Natural killer cell (primary cell): ENCODE results near the gene STARD9. TPM values are rescaled to one million over a fixed set of nuclear protein-coding genes. Genes with fewer than 3 reads are reported as not detected.

Source experiments
- ATAC-seq, 3 donors: fragments of 150-1000 bp in 2 of 3; fragments of 200-7000 bp in 1 of 3; cut with Tn5 transposase; 1 replicate in 1 of 3; 2 replicates in 2 of 3; pipeline ENCODE4 v1.10.0; 2021; ENCODE audit warnings: mild to moderate bottlenecking in 2 of 3, moderate library complexity in 2 of 3
- DNase-seq, 2 donors: peaks; one replicate each; pipeline versions ENCODE4 v3.0.0 to v3.0.0-alpha.2; 2013 to 2021; ENCODE audit warnings: mixed read lengths in 1 of 2
- H3K27ac ChIP-seq: one replicate; pipeline ENCODE4 v1.5.1; 2013; ENCODE audit warnings: mild to moderate bottlenecking, low read length
- H3K27me3 ChIP-seq: one replicate; pipeline ENCODE4 v1.6.1; 2013; ENCODE audit warnings: low read length; ENCODE audit not compliant: control insufficient read depth, insufficient read depth
- H3K36me3 ChIP-seq: one replicate; pipeline ENCODE4 v1.6.1; 2013; ENCODE audit warnings: low read length; ENCODE audit not compliant: control insufficient read depth, insufficient read depth
- H3K4me1 ChIP-seq: one replicate; pipeline ENCODE4 v1.6.1; 2013; ENCODE audit warnings: low read length; ENCODE audit not compliant: control insufficient read depth, insufficient read depth
- H3K4me3 ChIP-seq: one replicate; pipeline ENCODE4 v1.5.1; 2013; ENCODE audit warnings: low read length
- H3K9me3 ChIP-seq: one replicate; pipeline ENCODE4 v1.6.1; 2013; ENCODE audit warnings: low read length; ENCODE audit not compliant: control insufficient read depth, insufficient read depth
- H3K27ac Mint-ChIP-seq, 2 donors: one replicate each; pipeline ENCODE4 v1.8.0; 2022; ENCODE audit warnings: mild to moderate bottlenecking in 2 of 2, mixed read lengths in 2 of 2, moderate library complexity in 1 of 2
- H3K27me3 Mint-ChIP-seq, 2 donors: one replicate each; pipeline ENCODE4 v1.8.0; 2022; ENCODE audit warnings: low read depth in 2 of 2, mixed read lengths in 2 of 2
- H3K36me3 Mint-ChIP-seq: one replicate; pipeline ENCODE4 v1.8.0; 2022; ENCODE audit warnings: mixed read lengths
- H3K4me1 Mint-ChIP-seq, 2 donors: one replicate each; pipeline ENCODE4 v1.8.0; 2022; ENCODE audit warnings: mixed read lengths in 2 of 2
- H3K4me3 Mint-ChIP-seq: one replicate; pipeline ENCODE4 v1.8.0; 2022; ENCODE audit warnings: mild to moderate bottlenecking, moderate library complexity, mixed read lengths
- H3K9me3 Mint-ChIP-seq, 2 donors: one replicate each; pipeline ENCODE4 v1.8.0; 2022; ENCODE audit warnings: mixed read lengths in 2 of 2
- WGBS: methylation state at CpG from one replicate; pipeline ENCODE4 v1.1.7; 2013; ENCODE audit warnings: missing lambda C conversion rate; ENCODE audit not compliant: insufficient coverage; 5-methylcytosine and 5-hydroxymethylcytosine counted together
- intact Hi-C: fragments of 100-400 bp; cut with micrococcal nuclease; formaldehyde crosslinking; loops from one replicate; pipeline ENCODE4 v1.14.2; 2022
- total RNA-seq, 4 donors: library from RNA; stranded (reverse); fragments of 120-200 nt in 1 of 4; gene quantifications; one replicate each; pipeline versions ENCODE4 v1.2.3 to v1.2.4, GENCODE V29; 2013 to 2022
- TF ChIP-seq, protein P1 (sequence below): fragments of 200-600 bp; IDR thresholded peaks from one replicate; pipeline ENCODE4 v1.8.0; 2022; ENCODE audit warnings: antibody characterized with exemption

STARD9 gene
- total RNA-seq, 3 donors from 2014 or later (not counting 1 experiment from before 2014, with no cell fraction given) = 20.0 to 22.5 (median 20.1) TPM

DNA sequence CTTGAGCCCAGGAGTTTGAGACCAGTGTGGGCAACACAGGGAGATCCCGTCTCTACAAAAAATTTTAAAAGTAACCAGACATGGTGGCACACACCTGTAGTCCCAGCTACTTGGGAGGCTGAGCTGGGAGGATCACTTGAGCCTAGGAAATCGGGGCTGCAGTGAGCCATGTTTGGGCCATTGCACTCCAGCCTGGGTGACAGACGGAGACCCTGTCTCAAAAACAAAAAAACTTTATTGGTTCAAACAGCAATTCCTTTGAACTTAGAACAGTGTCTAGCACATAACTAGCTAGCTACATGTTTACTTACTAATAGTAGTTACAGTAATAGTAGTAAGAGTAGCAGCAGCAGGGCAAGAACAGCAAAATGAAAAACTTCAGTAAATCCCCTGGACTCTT is 16.7 kb upstream of the STARD9 start:
- H3K27ac ChIP-seq = no peak overlapping the region
- H3K4me1 Mint-ChIP-seq = no peaks in the 10 kb centered on the region
- H3K4me3 Mint-ChIP-seq = no peak overlapping the region
- TF ChIP-seq, protein P1, sequence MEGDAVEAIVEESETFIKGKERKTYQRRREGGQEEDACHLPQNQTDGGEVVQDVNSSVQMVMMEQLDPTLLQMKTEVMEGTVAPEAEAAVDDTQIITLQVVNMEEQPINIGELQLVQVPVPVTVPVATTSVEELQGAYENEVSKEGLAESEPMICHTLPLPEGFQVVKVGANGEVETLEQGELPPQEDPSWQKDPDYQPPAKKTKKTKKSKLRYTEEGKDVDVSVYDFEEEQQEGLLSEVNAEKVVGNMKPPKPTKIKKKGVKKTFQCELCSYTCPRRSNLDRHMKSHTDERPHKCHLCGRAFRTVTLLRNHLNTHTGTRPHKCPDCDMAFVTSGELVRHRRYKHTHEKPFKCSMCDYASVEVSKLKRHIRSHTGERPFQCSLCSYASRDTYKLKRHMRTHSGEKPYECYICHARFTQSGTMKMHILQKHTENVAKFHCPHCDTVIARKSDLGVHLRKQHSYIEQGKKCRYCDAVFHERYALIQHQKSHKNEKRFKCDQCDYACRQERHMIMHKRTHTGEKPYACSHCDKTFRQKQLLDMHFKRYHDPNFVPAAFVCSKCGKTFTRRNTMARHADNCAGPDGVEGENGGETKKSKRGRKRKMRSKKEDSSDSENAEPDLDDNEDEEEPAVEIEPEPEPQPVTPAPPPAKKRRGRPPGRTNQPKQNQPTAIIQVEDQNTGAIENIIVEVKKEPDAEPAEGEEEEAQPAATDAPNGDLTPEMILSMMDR = no peak
- no peaks in the 10 kb centered on the region for H3K27me3 ChIP-seq
- H3K36me3 Mint-ChIP-seq = no peaks in the 10 kb centered on the region
- H3K9me3 Mint-ChIP-seq = no peaks in the 10 kb centered on the region
- intact Hi-C loops = no loop called here
- no peaks in the 10 kb centered on the region for H3K4me1 ChIP-seq
- H3K27me3 Mint-ChIP-seq = no peaks in the 10 kb centered on the region
- H3K27ac Mint-ChIP-seq = no peak overlapping the region
- H3K36me3 ChIP-seq = peaks cover 36% of the 10 kb centered on the region
- ATAC-seq (no peak), DNase-seq (no peak)
- no peaks in the 10 kb centered on the region for H3K9me3 ChIP-seq
- WGBS = 100% methylated on average over 3 of the region's 3 CpGs
- no peak overlapping the region for H3K4me3 ChIP-seq

GRCh38 chr15:42576040-42576594 is 711 bp downstream of the STARD9 start:
- H3K4me3 ChIP-seq = peak overlapping the region; percentile 79
- WGBS = 5% methylated on average over 15 of the region's 16 CpGs
- no peaks in the 10 kb centered on the region for H3K27me3 Mint-ChIP-seq
- no peaks in the 10 kb centered on the region for H3K9me3 Mint-ChIP-seq
- no peaks in the 10 kb centered on the region for H3K27me3 ChIP-seq
- peak overlapping the region; percentile 93 for H3K4me3 Mint-ChIP-seq
- H3K36me3 ChIP-seq = no peaks in the 10 kb centered on the region
- DNase-seq (no peak), ATAC-seq (no peak)
- H3K27ac ChIP-seq = peak overlapping the region; percentile 19
- peak overlapping the region; percentile 64 to 83 for H3K27ac Mint-ChIP-seq
- intact Hi-C loops = no loop called here
- TF ChIP-seq, protein P1 = no peak
- peaks cover 29% of the 10 kb centered on the region for H3K4me1 ChIP-seq
- no peaks in the 10 kb centered on the region for H3K36me3 Mint-ChIP-seq
- H3K9me3 ChIP-seq = no peaks in the 10 kb centered on the region
- peaks cover 28 to 43% of the 10 kb centered on the region in 2 donors for H3K4me1 Mint-ChIP-seq

DNA sequence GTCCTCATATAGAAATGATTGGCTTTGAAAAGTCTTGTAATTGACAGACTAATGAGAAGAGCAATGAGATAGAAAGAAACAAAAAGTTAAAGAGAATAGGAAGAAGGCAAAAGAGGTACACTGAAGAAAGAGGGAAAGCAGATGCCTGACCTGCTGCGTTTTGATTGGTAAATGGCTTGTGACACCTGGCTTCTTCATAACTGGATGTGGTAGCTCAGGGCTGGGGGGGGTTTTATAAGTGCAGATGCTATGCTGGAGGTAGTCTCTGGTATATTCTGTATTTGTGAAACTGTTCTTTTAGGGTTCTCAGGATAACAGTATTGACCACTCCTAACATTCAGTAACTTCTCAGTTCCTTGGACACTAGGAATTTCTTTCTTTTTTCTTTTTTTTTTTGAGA is 1.4 kb downstream of the STARD9 start:
- Mint-ChIP-seq H3K4me3 (peak overlapping the region; percentile 93), H3K36me3 (no peaks in the 10 kb centered on the region), H3K9me3 (no peaks in the 10 kb centered on the region), H3K27me3 (no peaks in the 10 kb centered on the region), H3K4me1 (peaks cover 35 to 49% of the 10 kb centered on the region in 2 donors), H3K27ac (peak overlapping the region in 1 of 2 donors; percentile 83)
- Histone ChIP-seq H3K4me1 (peaks cover 32% of the 10 kb centered on the region), H3K9me3 (no peaks in the 10 kb centered on the region), H3K36me3 (no peaks in the 10 kb centered on the region), H3K27ac (no peak overlapping the region), H3K27me3 (no peaks in the 10 kb centered on the region), H3K4me3 (no peak overlapping the region)
- TF ChIP-seq, protein P1 = no peak
- ATAC-seq = no peak
- 75% methylated on average over 1 of the region's 1 CpG for WGBS
- intact Hi-C loops = no loop called here
- DNase-seq = peak in 1 of 2 donors; percentile 19

GRCh38 chr15:42577514-42578031 is 2.2 kb downstream of the STARD9 start:
- H3K27ac ChIP-seq = no peak overlapping the region
- Mint-ChIP-seq H3K9me3 (no peaks in the 10 kb centered on the region), H3K27me3 (no peaks in the 10 kb centered on the region), H3K27ac (peak overlapping the region in 1 of 2 donors; percentile 23), H3K4me1 (peaks cover 43 to 52% of the 10 kb centered on the region in 2 donors), H3K36me3 (no peaks in the 10 kb centered on the region), H3K4me3 (peak overlapping the region; percentile 93)
- DNase-seq (no peak), ATAC-seq (no peak)
- intact Hi-C loops = no loop called here
- no peak overlapping the region for H3K4me3 ChIP-seq
- no peaks in the 10 kb centered on the region for H3K9me3 ChIP-seq
- no peaks in the 10 kb centered on the region for H3K36me3 ChIP-seq
- H3K27me3 ChIP-seq = no peaks in the 10 kb centered on the region
- H3K4me1 ChIP-seq = peaks cover 35% of the 10 kb centered on the region
- TF ChIP-seq, protein P1 = no peak
- WGBS = 0% methylated on average over 1 of the region's 1 CpG
